Posterior cingulate gyrus (tissue), 11 donors: ENCODE measurements around the gene MTHFSD.
A peak's percentile ranks its signal among the peaks of the same experiment; 100 is the strongest.
"Not testable (repeated sequence)": the region's sequence is repeated elsewhere in the genome, so short reads cannot be mapped to it uniquely, and the experiment has no call there.

Experiments used
- DNase-seq, 10 donors: peaks; one replicate each; pipeline versions ENCODE4 v3.0.0 to v3.0.0-alpha.2; 2020 to 2021; ENCODE audit warnings: mixed read lengths in 3 of 10
- intact Hi-C: fragments of 100-400 bp; cut with DNase I; formaldehyde crosslinking; loops from one replicate; pipeline ENCODE4 v1.15.1; 2023

The MTHFSD gene, protein sequence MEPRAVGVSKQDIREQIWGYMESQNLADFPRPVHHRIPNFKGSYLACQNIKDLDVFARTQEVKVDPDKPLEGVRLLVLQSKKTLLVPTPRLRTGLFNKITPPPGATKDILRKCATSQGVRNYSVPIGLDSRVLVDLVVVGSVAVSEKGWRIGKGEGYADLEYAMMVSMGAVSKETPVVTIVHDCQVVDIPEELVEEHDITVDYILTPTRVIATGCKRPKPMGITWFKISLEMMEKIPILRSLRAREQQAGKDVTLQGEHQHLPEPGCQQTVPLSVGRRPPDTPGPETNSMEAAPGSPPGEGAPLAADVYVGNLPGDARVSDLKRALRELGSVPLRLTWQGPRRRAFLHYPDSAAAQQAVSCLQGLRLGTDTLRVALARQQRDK

DNA sequence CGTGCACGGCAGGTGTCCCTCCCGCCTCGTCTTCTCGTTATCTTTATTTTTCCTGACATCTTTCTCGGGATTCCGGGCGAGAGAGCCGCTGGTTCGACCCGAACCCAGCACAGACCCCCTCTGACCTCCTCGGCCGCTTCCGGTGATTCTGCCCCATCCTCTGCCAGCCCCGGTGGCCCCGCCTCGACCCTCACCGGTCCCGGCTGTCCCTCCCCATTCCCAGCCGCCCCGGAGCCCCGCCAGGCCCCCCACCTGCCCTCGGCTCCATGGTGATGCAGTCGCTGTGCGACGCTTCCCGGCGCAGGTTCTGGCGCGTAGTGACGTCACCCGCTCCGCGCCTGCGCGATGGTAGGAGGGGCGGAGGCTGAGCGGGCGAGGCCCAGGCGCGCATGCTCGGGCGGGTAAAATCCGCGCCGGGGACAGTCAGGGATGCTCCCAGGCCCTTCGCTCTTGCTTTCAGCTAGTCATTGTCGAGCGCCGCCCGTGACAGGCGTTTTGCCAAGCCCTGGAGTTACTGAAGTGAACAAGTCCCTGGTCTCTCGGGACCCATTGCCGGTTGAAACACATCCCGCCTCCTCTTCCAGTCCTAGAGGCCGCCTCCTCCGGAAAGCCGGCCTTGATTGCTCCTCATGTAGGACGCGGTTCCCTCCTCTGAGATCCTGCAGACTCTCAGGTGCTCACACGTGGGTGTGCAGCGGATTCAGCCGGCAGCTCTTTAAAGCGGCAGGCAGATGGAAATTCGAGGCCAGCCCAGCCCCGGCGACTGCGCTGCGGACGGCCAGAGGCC lies at the start of gene MTHFSD:
Gene MTHFSD (minus strand): TSS at position 319 of the 787 bp plus-strand sequence. CDS start 51 bp downstream, at position 268.
- peak; percentile 84 to 98 (median 90) for DNase-seq
- intact Hi-C loops, result loop anchor here (10.0 kb wide), 1 partner anchor 830 kb away; the partner anchor contains the start of gene FBXO31

DNA sequence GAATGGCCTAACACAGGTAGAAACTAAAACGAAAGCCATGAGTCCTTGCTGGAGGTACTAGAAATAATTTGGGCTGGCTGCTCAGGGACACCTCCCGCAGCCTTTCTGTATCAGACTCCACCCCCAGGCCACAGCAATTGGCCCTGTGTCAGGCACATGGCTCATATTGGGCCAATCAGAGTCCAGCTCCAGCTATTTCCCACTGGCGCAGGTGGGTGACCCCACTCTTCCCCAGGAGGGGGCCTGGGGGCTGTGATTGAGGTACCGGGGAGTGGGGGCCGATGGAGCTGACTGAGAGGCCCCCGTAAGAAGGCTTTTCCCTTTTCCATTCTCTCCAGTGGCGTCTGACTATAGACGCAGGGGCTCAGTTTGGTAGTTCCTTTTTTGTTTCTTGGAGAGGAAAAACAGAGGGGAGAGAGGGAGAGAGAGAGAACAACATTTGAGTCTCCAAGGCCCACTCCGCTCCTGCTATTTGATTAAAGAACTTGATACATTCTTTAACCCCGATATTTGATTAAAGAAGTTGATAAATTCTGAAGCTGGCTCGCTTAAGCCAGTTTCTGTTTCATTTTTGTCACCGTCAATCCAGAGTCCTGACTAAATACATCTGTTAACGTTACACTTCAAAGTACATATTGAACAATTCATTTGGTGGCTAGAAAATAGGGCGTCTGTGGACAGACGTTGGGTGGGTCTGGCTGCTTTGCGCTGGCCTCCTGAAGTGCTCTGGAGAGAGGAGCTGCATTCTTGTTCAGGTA lies 49.6 kb upstream of the MTHFSD start:
- DNase-seq, result no peak
- intact Hi-C loops, result no loop called here

DNA sequence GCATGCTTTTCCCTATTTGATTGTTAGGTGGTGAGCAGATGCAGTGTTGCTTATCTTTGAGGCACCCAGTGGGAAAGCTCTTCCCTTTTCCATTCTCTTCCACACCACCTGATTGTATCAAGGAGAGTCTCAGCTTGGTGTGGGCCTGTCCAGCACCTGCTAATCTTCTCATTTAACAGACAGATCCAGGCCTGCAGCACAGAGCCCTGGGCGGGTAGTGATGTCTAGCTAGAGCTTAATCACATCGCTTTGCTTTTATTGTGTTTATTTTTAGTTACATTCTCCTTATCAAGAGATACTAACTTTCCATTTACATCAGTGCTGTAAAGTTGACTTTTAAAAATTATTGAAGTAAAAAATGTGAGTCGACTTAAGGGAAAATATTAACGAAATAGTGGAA lies 47.5 kb upstream of the MTHFSD start:
- intact Hi-C loops, result no loop called here
- DNase-seq, result no peak

DNA sequence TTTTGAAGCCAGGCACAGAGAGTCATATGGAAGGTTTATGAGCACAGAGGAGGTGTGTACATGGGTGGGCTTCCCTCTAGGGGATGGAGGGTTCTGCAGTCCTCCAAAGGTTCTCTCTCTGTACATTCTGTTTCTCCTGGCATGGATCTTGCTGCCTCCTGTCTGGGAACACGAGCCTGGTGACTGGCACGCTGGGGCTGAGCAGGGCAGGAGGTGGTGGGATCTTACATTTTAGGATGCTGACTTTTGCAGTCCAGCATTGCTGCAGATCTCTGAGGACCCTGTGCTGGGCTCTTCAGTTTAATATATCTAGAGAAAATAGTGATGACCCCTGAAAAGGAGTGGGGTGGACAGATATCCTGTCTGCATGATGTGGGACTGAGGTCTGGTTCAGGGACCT lies 46.3 kb upstream of the MTHFSD start:
- no peak for DNase-seq
- intact Hi-C loops, result no loop called here

DNA sequence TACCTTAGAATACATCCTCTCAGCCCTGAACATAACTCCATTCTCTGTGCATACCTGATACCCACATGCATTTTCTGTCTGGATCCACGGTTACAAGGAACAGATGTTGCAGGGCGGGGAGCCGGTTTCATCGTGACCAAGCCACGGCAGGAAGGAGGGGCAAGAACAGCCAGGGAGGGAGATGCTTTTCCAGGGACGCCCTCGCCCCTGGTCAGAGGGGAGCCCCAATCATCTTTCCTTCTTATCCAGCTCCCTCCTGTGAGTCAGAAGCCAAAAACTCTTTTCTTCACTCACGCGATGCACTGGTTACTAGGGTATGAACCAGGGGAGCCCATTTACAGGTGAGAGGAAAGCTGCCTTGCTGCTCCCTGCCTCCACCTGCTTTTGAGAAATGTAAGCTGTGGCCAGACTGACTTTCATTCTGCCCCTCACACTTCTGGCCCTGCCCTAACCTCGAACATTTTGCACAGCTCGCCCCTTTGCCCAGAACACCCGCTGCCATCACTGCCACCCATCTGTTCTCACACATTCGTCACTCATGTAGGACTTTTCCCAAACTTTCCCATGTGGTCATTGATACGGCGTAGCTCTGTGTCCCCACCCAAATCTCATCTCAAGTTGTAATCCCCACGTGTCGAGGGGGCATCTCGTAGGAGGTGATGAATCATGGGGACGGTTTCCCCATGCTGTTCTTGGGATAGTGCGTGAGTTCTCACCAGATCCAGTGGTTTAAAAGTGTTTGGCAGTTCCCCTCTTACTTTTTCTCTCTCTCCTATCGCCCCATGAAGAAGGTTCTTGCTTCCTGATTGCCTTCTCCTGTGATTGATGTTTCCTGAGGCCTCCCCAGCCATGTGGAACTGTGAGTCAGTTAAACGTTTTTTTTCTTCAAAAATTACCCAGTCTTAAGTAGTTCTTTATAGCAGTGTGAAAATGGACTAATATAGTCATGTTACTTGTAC lies 43.9 kb upstream of the MTHFSD start:
- peak in 1 of 10 donors; percentile 50 for DNase-seq
- intact Hi-C loops, result no loop called here

DNA sequence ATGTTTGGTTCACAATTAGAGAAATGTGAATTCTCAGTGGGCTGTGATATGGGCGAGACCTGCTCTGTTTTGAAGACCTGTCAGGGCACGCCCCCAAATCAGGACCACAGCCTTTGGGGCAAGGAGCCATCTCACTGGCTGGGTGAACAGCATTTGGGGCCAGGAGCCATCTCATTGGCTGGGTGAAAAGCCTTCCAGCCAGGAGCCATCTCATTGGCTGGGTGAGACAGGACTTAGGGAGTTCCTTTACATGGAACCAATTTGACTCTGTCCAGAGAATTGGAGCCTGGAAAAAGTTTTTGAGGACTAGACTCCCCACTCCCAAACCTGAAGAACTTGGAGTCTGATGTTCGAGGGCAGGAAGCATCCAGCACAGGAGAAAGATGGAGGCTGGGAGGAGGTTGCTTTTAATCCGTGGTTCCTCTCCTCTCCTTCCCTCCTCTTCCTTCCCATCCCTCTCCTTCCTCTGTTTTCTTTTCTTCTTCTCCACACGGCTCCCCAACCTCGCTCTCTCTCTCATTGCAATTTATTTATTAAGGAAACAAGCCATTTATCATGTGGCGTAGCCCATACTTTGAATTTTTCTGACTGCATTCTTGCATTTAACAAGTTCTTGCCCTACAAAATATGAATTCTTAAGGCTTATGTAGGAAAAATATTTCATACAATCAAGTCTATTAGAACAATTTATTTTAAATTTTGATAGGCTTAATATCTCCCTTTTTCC lies 43.0 kb upstream of the MTHFSD start:
- peak in 1 of 10 donors; percentile 29 for DNase-seq
- intact Hi-C loops, result no loop called here

DNA sequence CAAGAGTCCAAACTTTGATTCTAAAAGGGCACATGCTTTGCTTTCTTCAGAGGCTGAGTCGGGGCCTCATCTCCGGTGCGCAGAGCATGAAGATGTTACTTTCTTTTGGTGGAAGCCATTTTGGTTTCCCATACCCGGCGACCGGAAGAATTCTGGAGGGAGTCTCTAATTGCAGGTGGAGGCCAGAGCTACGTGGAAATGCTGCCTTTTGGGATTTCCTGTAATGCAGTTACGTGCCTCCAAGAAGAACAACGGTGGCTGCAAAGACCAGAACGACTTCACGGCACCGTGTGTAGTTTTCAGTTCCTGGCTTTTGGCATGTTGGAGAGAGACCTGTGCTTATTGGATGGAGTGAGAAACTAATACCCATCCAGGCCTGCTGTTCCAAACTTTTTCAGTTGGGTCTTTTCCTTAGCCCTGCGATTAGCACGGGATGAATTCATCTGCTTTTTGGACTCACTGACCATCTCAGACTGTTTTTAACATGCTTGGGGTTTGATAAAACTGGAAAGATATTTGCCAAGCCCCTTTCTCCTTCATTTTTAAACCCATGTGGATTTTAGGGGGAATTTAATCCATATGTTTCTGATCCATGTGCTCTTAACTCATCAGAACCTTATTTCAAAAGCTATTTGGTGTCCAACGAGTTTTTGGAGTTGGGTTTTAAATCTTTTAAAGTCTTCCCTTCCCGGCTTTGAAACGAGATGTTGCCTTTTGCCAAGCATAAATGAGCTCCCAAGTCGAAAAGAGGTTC lies 42.3 kb upstream of the MTHFSD start:
- intact Hi-C loops, result no loop called here
- DNase-seq, result no peak

DNA sequence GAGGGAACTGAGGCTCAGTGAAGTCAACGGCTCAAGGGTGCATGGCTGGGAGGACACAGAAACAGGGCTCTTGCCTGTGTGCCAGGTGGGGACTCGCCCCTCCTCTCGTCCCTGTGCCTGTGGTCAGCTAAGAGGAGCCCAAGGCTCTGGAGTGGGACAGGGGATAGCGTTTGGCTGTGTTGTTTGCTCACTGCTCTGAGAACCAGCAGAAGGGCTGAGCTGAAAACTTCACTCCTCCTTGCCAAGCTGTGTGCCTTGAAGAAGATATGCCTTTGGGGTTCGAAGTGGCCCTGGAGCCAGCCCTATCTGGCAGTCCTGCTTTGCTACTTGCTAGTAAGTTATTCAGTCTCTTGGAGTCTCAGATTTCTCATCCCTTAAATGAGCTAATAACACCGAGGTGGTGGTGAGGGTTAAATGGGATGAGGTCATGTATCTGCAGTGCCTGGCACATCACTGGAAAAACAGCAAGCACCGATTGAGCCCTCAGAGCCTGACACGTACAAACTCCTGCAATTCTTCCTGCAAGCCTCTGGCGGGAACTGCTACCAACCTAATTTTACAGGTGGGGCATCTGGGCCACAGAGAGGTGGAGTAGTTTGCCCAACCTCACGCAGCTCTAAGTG lies 41.1 kb upstream of the MTHFSD start:
- intact Hi-C loops, result no loop called here
- DNase-seq, result peak in 1 of 10 donors; percentile 26

DNA sequence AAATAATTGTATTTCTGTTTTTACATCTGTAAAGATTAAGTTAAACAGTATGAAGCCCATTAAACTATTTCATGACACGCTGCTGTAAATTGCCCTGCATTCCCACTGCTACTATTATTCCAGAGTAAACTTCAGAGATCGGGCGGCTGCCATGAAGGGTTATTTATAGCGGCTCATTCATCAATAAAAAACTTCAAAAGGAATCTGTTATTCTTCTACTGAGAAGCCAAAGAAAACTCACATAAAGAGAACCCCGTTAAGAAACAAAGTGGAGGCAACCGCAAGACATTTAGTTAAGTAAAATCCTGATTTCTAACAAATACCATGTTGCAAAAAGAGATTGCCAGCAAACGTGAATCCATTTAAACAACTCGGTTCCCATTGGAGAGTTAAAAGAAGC lies 39.7 kb upstream of the MTHFSD start:
- intact Hi-C loops, result no loop called here
- no peak for DNase-seq

DNA sequence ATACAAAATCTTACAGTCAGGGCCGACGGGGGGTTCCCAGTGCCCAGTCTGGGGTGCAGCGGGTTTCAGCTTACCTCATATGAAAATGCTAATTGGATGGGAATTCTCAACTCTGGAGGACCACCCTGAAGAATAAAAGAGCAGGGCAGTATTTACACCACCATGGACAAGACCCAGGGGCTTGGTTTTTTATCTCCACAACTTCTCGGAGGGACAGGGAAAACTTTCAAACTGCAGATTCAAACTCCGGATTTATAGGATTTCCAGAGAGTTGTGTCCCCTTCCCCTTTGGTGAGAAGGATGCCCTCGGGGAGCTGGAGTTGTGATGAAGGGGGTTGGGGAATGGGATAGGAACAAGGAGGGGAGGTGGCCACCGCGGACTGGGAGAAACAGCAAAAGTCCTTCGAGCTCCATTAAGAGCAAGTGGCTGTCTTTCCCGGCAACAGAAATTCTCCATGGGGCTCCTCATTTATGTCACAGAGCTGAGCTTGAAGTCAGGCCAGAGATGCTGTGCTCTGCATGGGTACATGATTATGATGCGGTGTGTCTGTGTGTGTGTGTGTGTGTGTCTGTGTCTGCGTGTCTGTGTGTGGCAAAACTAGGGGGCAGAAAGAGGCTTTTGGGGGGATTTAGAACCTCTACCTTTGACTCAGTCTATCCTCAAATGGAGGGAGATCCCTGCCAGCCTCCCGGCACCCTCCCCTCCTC lies 39.0 kb upstream of the MTHFSD start:
- intact Hi-C loops, result no loop called here

DNA sequence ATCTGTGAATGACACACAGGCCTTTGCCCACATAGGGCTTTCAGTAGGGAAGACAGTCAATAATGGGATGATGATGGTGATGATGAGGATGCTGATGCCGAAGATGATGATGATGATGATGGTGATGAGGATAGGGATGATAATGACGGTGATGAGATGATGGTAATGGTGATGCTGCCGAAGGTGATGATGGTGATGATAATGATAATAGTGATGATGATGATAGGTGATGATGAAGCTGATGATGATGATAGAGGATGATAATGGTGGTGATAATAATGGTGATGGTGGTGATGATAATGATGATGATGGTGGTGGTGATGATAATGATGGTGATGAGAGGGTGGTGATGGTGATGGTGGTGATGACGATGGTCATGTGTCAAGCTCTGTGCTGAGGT lies 36.2 kb upstream of the MTHFSD start:
- DNase-seq, result no peak
- intact Hi-C loops, result no loop called here

More for the DNA sequence above, 39.0 kb upstream of the MTHFSD start:
- no peak for DNase-seq

DNA sequence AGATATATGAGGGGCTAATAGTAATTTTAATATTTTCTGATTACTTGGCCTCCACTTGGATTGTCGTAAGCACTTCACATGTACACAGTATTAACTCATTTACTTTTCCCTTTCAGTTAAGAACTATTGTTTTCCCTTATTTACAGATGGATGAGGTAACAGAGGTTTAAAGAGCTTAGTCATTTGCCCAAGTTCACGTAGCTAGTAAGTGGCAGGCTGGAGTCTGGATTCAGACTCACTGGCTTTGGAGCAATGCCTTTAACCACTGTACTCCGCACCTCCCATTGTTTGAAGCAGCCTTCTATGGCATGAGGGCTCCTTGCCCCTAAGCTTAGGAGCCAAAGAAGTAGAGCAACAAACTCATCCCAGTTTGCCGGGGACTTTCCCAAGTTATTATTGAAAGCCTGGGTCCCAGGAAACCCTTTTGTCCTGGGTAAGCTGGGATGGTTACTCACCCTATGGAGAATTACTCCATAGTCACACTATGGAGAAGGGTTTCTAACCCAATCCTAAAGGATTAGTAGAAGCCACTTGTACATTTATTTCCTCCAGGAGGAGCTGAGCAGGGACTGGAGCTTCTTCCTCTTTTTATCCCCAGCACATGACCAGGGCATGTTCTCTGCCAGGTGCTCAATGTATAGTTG lies 35.6 kb upstream of the MTHFSD start:
- DNase-seq, result no peak
- intact Hi-C loops, result no loop called here

DNA sequence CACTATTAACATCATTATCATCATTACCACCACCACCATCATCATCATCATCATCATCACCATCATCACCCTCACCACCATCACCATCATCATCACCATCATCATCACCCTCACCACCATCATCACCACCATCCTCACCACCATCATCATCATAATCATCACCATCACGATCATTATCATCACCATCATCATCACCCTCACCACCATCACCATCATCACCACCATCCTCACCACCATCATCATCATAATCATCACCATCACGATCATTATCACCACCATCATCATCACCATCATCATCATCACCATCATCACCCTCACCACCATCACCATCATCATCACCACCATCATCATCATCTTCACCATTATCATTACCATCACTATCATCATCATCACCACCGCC lies 32.9 kb upstream of the MTHFSD start:
- intact Hi-C loops, DNase-seq: not testable (repeated sequence)

DNA sequence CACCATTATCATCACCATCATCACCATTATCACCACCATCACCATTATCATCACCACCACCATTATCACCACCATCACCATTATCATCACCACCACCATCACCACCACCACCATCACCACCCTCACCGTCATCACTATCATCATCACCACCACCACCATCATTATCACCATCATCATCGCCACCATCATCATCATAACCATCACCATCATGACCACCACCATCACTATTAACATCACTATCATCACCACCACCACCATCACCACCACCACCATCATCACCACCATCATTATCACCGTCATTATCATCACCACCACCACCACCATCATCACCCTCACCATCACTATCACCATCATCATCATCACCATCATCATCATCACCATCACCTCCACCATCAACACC lies 32.5 kb upstream of the MTHFSD start:
- DNase-seq, result no peak

DNA sequence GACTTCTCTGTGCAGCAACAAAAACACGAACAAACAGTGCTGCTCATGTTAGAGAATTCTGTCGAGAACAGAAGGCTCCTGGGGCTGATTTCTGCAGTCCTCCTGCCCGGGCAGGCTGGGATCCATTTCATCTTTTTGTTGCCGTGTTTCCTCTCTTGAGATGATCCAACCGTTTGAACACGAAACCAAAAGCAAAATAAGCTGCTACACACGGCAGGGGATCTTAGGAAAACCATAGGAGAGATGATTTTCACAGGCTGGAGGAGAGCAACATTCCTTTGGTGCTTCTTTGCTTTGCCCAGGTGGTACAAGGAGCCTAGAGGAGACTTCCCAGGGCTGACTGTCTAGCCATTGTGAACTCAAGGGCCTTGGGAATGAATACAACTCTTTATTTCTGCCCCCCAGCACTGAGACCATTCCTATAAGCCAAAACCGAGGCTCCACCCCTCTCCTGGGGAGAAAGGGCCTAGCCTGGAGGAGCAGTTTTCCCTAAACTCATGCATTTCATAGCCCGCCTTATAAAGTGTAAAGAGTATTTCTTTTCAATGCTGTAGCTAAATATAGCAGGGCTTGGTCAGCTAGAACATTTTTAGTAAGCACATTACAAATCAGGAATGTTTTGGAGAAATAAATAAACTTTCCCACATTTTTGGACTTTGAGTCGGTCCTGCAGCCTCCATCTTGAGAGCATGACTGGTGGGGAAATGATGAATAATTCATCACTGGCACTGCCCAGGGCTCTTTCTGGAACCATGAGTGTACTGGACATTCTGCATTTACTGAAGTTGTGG lies 31.0 kb upstream of the MTHFSD start:
- no peak for DNase-seq
- intact Hi-C loops, result no loop called here

More for the DNA sequence above, 32.5 kb upstream of the MTHFSD start:
- intact Hi-C loops, result no loop called here
